Measurements from ENCODE around the gene ORMDL2.
A peak's percentile ranks its signal among the peaks of the same experiment; 100 is the strongest.
"Not testable (repeated sequence)": the region's sequence is repeated elsewhere in the genome, so short reads cannot be mapped to it uniquely, and the experiment has no call there.

The ORMDL2 gene

GRCh38 chr12:55830601-55831446 is 13.0 kb downstream of the ORMDL2 start:
- in situ Hi-C loops (cut with HindIII; ENCODE audit: low sequenced_read_pairs): no loop called here
- TF ChIP-seq CTCF (IDR thresholded peaks at IDR 0.05; ENCODE audit: low read depth, low read length, missing control alignments): no peak
- peak overlapping the region; percentile 98 for H3K4me3 ChIP-seq (ENCODE audit: low read depth, low read length)
- DNase-seq (ENCODE audit: low read depth): no peak

DNA sequence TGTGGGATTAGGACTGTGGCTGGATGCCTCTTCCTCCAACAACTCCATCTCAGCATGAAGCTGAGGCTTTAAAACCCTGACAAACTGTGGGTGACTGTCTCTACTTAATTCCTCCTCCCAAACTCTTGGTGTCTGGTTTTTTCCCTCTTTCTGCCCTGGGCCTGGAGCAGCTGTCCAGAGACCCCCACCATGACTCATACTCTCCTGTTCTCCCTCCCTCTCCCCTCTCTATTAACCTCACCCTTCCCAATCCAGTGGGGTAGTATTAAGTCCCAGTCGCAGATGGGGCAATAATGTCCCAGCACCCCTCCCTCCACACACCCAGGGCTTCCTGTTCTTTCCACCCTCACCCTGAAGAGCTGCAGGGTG is 13.6 kb downstream of the ORMDL2 start:
- in situ Hi-C loops (cut with HindIII; ENCODE audit: low sequenced_read_pairs): no loop called here
- H3K4me3 ChIP-seq (ENCODE audit: low read depth, low read length): peak overlapping the region; percentile 98
- no peak for DNase-seq (ENCODE audit: low read depth)
- no peak for TF ChIP-seq CTCF (IDR thresholded peaks at IDR 0.05; ENCODE audit: low read depth, low read length, missing control alignments)

- no peak for DNase-seq (ENCODE audit: low read depth)
- no peak overlapping the region for H3K4me3 ChIP-seq (ENCODE audit: low read depth, low read length)
- no peak for TF ChIP-seq CTCF (IDR thresholded peaks at IDR 0.05; ENCODE audit: low read depth, low read length, missing control alignments)
- in situ Hi-C loops (cut with HindIII; ENCODE audit: low sequenced_read_pairs): no loop called here
Observed at GRCh38 chr12:55833056-55833455, 15.2 kb downstream of the ORMDL2 start.

- DNase-seq (ENCODE audit: low read depth); H3K4me3 ChIP-seq (ENCODE audit: low read depth, low read length); in situ Hi-C loops (cut with HindIII; ENCODE audit: low sequenced_read_pairs): not testable (repeated sequence)
Observed at GRCh38 chr12:55834400-55834799, 16.6 kb downstream of the ORMDL2 start.

- H3K4me3 ChIP-seq (ENCODE audit: low read depth, low read length): no peak overlapping the region
- TF ChIP-seq CTCF (IDR thresholded peaks at IDR 0.05; ENCODE audit: low read depth, low read length, missing control alignments): no peak
- DNase-seq (ENCODE audit: low read depth): no peak
- in situ Hi-C loops (cut with HindIII; ENCODE audit: low sequenced_read_pairs): no loop called here
Observed at GRCh38 chr12:55838361-55838760, 20.5 kb downstream of the ORMDL2 start.

GRCh38 chr12:55839345-55840140 is 21.7 kb downstream of the ORMDL2 start:
- no peak for TF ChIP-seq CTCF (IDR thresholded peaks at IDR 0.05; ENCODE audit: low read depth, low read length, missing control alignments)
- DNase-seq (ENCODE audit: low read depth): no peak
- in situ Hi-C loops (cut with HindIII; ENCODE audit: low sequenced_read_pairs): no loop called here
- H3K4me3 ChIP-seq (ENCODE audit: low read depth, low read length): no peak overlapping the region

Data from astrocyte of the cerebellum (primary cell).